NCI-H446 treated with DMSO at 0.1 percent for 48 hours (cell line): ENCODE measurements around the gene METTL9.
"Not testable (repeated sequence)": the region's sequence is repeated elsewhere in the genome, so short reads cannot be mapped to it uniquely, and the experiment has no call there.

Experiments
- DNase-seq: peaks from one replicate; lab custom pipeline; 2025; lab: John Stamatoyannopoulos, UW

Gene METTL9

GRCh38 chr16:21574372-21574771 lies 25.0 kb upstream of the METTL9 start:
- no peak for DNase-seq

GRCh38 chr16:21576323-21576722 lies 23.1 kb upstream of the METTL9 start:
- DNase-seq = not testable (repeated sequence)

GRCh38 chr16:21577487-21577886 lies 21.9 kb upstream of the METTL9 start:
- DNase-seq = not testable (repeated sequence)

- DNase-seq = not testable (repeated sequence)
Measured at GRCh38 chr16:21578311-21578710, 21.1 kb upstream of the METTL9 start.

GRCh38 chr16:21580131-21580530 lies 19.2 kb upstream of the METTL9 start:
- DNase-seq = not testable (repeated sequence)

GRCh38 chr16:21580807-21581206 lies 18.6 kb upstream of the METTL9 start:
- no peak for DNase-seq

- DNase-seq = no peak
Measured at GRCh38 chr16:21584817-21585216, 14.6 kb upstream of the METTL9 start.

GRCh38 chr16:21588593-21588992 lies 10.8 kb upstream of the METTL9 start:
- DNase-seq = not testable (repeated sequence)

GRCh38 chr16:21589551-21589950 lies 9.8 kb upstream of the METTL9 start:
- no peak for DNase-seq

- no peak for DNase-seq
Measured at GRCh38 chr16:21590287-21590686, 9.1 kb upstream of the METTL9 start.

- no peak for DNase-seq
Measured at GRCh38 chr16:21590796-21591195, 8.6 kb upstream of the METTL9 start.

- no peak for DNase-seq
Measured at GRCh38 chr16:21592191-21592590, 7.2 kb upstream of the METTL9 start.

GRCh38 chr16:21593530-21594289 lies 5.7 kb upstream of the METTL9 start:
- DNase-seq = no peak

- DNase-seq = no peak
Measured at GRCh38 chr16:21597561-21598030, 1.8 kb upstream of the METTL9 start.

- no peak for DNase-seq
Measured at GRCh38 chr16:21598206-21598605, 1.2 kb upstream of the METTL9 start.

GRCh38 chr16:21598701-21599121 lies 666 bp upstream of the METTL9 start:
- no peak for DNase-seq

GRCh38 chr16:21600031-21600773 lies 825 bp downstream of the METTL9 start:
- DNase-seq = no peak

- no peak for DNase-seq
Measured at GRCh38 chr16:21602785-21603184, 3.4 kb downstream of the METTL9 start.

- no peak for DNase-seq
Measured at GRCh38 chr16:21603928-21604327, 4.6 kb downstream of the METTL9 start.

- DNase-seq = not testable (repeated sequence)
Measured at GRCh38 chr16:21605848-21606247, 6.5 kb downstream of the METTL9 start.

GRCh38 chr16:21608639-21609328 lies 9.4 kb downstream of the METTL9 start:
- DNase-seq = no peak

- DNase-seq = no peak
Measured at GRCh38 chr16:21610006-21610544, 10.7 kb downstream of the METTL9 start.
